Endothelial cell of umbilical vein (primary cell): ENCODE data around the gene TMEM150C. TPM values are rescaled to one million over a fixed set of nuclear protein-coding genes. Genes with fewer than 3 reads are reported as not detected.

ENCODE experiments used
- BruUV-seq: library from RNA; stranded (reverse); fragments of 400-500 nt; replicated peaks from 2 replicates; lab custom pipeline; 2021; lab: Mats Ljungman, UMichigan
- CTCF ChIA-PET: fragments of 300-600, 350-600 bp; sonication (Branson Sonifier 250); formaldehyde crosslinking; loops from one replicate; lab custom pipeline; 2021; ENCODE audit warnings: antibody characterized with exemption, inconsistent platforms; lab: Charles Lee
- POLR2A ChIA-PET: fragments of 300-600, 350-600 bp; sonication (Branson Sonifier 250); formaldehyde crosslinking; loops from one replicate; lab custom pipeline; 2021; ENCODE audit warnings: antibody characterized with exemption, inconsistent platforms; lab: Charles Lee
- DNase-seq: peaks from one replicate; pipeline ENCODE4 v3.0.0-alpha.2; 2011; ENCODE audit warnings: low read depth, low spot score
- FAIRE-seq: peaks from 2 replicates; lab custom pipeline; 2011; peaks lifted over from hg19 to GRCh38; lab: Jason Lieb, UNC
- H2AFZ ChIP-seq: 2 replicates; pipeline ENCODE4 v1.6.0; 2012; ENCODE audit warnings: low read depth, low read length, control low read depth, inconsistent platforms
- H3K27ac ChIP-seq: 2 replicates; pipeline ENCODE4 v1.5.1; 2011; ENCODE audit warnings: low read depth, mild to moderate bottlenecking, control low read depth, low read length, moderate library complexity; ENCODE audit not compliant: insufficient read depth
- H3K27me3 ChIP-seq, 2 experiments: 2 replicates each; pipeline versions ENCODE4 v1.6.0 to v1.6.1; 2011; ENCODE audit warnings: low read length in 2 of 2, mixed read lengths in 1 of 2; ENCODE audit not compliant: control insufficient read depth in 2 of 2, insufficient read depth in 2 of 2
- H3K36me3 ChIP-seq, 2 experiments: 2 replicates in 1 of 2; 3 replicates in 1 of 2; pipeline ENCODE4 v1.5.1; 2011; ENCODE audit warnings: low read length in 2 of 2, mild to moderate bottlenecking in 1 of 2, moderate library complexity in 1 of 2; ENCODE audit not compliant: control insufficient read depth in 2 of 2, insufficient read depth in 2 of 2; ENCODE audit errors: extremely low read depth in 1 of 2
- H3K4me1 ChIP-seq: 3 replicates; pipeline ENCODE4 v1.5.1; 2011; ENCODE audit warnings: mild to moderate bottlenecking, low read length; ENCODE audit not compliant: control insufficient read depth, insufficient read depth; ENCODE audit errors: extremely low read depth
- H3K4me2 ChIP-seq: 2 replicates; pipeline ENCODE4 v1.6.1; 2011; ENCODE audit warnings: low read length, control low read depth, mixed read lengths; ENCODE audit not compliant: insufficient read depth
- H3K4me3 ChIP-seq, 3 experiments: fragments of 200-600 bp in 1 of 3; sonication (generic), shearing (Covaris generic) in 1 of 3; replicated peaks in 1 of 3; 2 replicates each; pipeline ENCODE4 v1.5.1; 2011 to 2016; ENCODE audit warnings: control low read depth in 3 of 3, low read length in 3 of 3, mild to moderate bottlenecking in 2 of 3, inconsistent platforms in 1 of 3, low read depth in 1 of 3, moderate library complexity in 1 of 3; ENCODE audit not compliant: insufficient read depth in 1 of 3
- H3K79me2 ChIP-seq: 2 replicates; pipeline ENCODE4 v1.6.0; 2012; ENCODE audit warnings: low read length, inconsistent platforms; ENCODE audit not compliant: control insufficient read depth, insufficient read depth
- H3K9ac ChIP-seq: replicated peaks from 2 replicates; pipeline ENCODE3; 2011; ENCODE audit warnings: low read length, control low read depth; ENCODE audit not compliant: insufficient read depth; ENCODE audit errors: extremely low read depth
- H3K9me1 ChIP-seq: replicated peaks from 3 replicates; pipeline ENCODE4 v1.6.0; 2011; ENCODE audit warnings: mild to moderate bottlenecking, low read length; ENCODE audit not compliant: control insufficient read depth, insufficient read depth; ENCODE audit errors: extremely low read depth
- H3K9me3 ChIP-seq: replicated peaks from 2 replicates; pipeline ENCODE4 v1.5.1; 2012; ENCODE audit warnings: low read length, inconsistent platforms; ENCODE audit not compliant: control insufficient read depth, insufficient read depth
- H4K20me1 ChIP-seq: replicated peaks from 2 replicates; pipeline ENCODE3; 2011; ENCODE audit warnings: mild to moderate bottlenecking, low read length; ENCODE audit not compliant: control insufficient read depth, insufficient read depth; ENCODE audit errors: extremely low read depth
- EZH2 ChIP-seq: IDR thresholded peaks from 2 replicates; pipeline ENCODE4 v1.6.1; 2012; ENCODE audit warnings: borderline replicate concordance, low read depth, mild to moderate bottlenecking, moderate library complexity, low read length, inconsistent platforms; ENCODE audit not compliant: severe bottlenecking
- FOS ChIP-seq: IDR thresholded peaks from 2 replicates; pipeline ENCODE4 v1.6.1; 2011; ENCODE audit warnings: mild to moderate bottlenecking, low read length, moderate library complexity, borderline replicate concordance; ENCODE audit not compliant: insufficient read depth
- GATA2 ChIP-seq: IDR thresholded peaks from 2 replicates; pipeline ENCODE4 v1.7.0; 2011; ENCODE audit warnings: low read depth, mild to moderate bottlenecking, moderate library complexity, mixed read lengths, low read length; ENCODE audit not compliant: insufficient read length, insufficient read depth
- JUN ChIP-seq: IDR thresholded peaks from 2 replicates; pipeline ENCODE4 v1.6.1; 2011; ENCODE audit warnings: borderline replicate concordance, low read depth; ENCODE audit not compliant: insufficient read length, insufficient read depth
- MYC ChIP-seq: IDR thresholded peaks from one replicate; pipeline ENCODE4 v1.6.1; 2011; ENCODE audit warnings: mild to moderate bottlenecking, low read depth, low read length
- POLR2A ChIP-seq: IDR thresholded peaks from 2 replicates; pipeline ENCODE4 v1.6.1; 2012; ENCODE audit warnings: low read depth, mild to moderate bottlenecking, control low read depth, low read length
- POLR2AphosphoS5 ChIP-seq: IDR thresholded peaks from 2 replicates; pipeline ENCODE4 v1.6.1; 2012; ENCODE audit warnings: low read depth, mild to moderate bottlenecking, control low read depth, low read length, moderate library complexity; ENCODE audit not compliant: insufficient read depth
- dilution Hi-C: fragments of 300-500 bp; cut with MboI; formaldehyde crosslinking; loops from one replicate; pipeline ENCODE4 v1.15.0; 2019; ENCODE audit warnings: low sequenced_read_pairs; ENCODE audit not compliant: extremely low pct_ligation_motif_present
- intact Hi-C: fragments of 100-400 bp; cut with micrococcal nuclease; formaldehyde crosslinking; loops from one replicate; pipeline ENCODE4 v1.10.0; 2022
- polyA plus RNA-seq, 4 experiments: library from polyadenylated mRNA; depleted of rRNA in 3 of 4; stranded (reverse) in 3 of 4; unstranded in 1 of 4; fragments of >200 nt; gene quantifications; 2 replicates each; pipeline versions ENCODE4 v1.2.1 to v1.2.3, GENCODE V29; 2011 to 2012; ENCODE audit warnings: missing spikeins in 1 of 4
- total RNA-seq: library from RNA; stranded (reverse); gene quantifications from 2 replicates; pipeline ENCODE4 v1.2.3, GENCODE V29; 2021
- TF ChIP-seq, protein P1 (sequence below), 2 donors: IDR thresholded peaks; 1 replicate in 1 of 2; 2 replicates in 1 of 2; pipeline ENCODE4 v1.5.1; 2011; ENCODE audit warnings: low read length in 2 of 2, mild to moderate bottlenecking in 2 of 2, moderate library complexity in 2 of 2, control low read depth in 1 of 2, inconsistent platforms in 1 of 2, low read depth in 1 of 2; ENCODE audit not compliant: insufficient read depth in 1 of 2; ENCODE audit errors: extremely low read depth in 1 of 2
- TF ChIP-seq, protein P2 (sequence below): IDR thresholded peaks from 2 replicates; pipeline ENCODE4 v1.6.1; 2011; ENCODE audit not compliant: insufficient read depth, insufficient read length

The TMEM150C gene
- total and polyA plus RNA-seq, 2 donors (not counting 3 experiments of a cell fraction or from before 2014, with no cell fraction given) = 4.1 to 6.6 TPM

GRCh38 chr4:82578935-82579334 is 17.1 kb upstream of the TMEM150C start:
- no peak overlapping the region for H3K4me2 ChIP-seq
- H4K20me1 ChIP-seq = no peaks in the 10 kb centered on the region
- FAIRE-seq = no peak
- no peaks in the 10 kb centered on the region for H3K9me1 ChIP-seq
- BruUV-seq = no TSS peak
- POLR2A ChIA-PET = no interaction called here
- CTCF ChIA-PET = interaction anchor here (0.6 to 3.0 kb wide), 10 partner anchors 9 to 218 kb away, joined by 3 to 10 read pairs (median 4); no protein-coding TSS in a partner anchor
- intact Hi-C loops = no loop called here
- no peaks in the 10 kb centered on the region for H3K36me3 ChIP-seq
- dilution Hi-C loops = no loop called here
- no peak overlapping the region for H3K4me3 ChIP-seq
- H3K9me3 ChIP-seq = no peaks in the 10 kb centered on the region
- H2AFZ ChIP-seq = no peak overlapping the region
- peak; percentile 14 for DNase-seq
- no peaks in the 10 kb centered on the region for H3K4me1 ChIP-seq
- H3K79me2 ChIP-seq = no peaks in the 10 kb centered on the region
- TF ChIP-seq, protein P1, sequence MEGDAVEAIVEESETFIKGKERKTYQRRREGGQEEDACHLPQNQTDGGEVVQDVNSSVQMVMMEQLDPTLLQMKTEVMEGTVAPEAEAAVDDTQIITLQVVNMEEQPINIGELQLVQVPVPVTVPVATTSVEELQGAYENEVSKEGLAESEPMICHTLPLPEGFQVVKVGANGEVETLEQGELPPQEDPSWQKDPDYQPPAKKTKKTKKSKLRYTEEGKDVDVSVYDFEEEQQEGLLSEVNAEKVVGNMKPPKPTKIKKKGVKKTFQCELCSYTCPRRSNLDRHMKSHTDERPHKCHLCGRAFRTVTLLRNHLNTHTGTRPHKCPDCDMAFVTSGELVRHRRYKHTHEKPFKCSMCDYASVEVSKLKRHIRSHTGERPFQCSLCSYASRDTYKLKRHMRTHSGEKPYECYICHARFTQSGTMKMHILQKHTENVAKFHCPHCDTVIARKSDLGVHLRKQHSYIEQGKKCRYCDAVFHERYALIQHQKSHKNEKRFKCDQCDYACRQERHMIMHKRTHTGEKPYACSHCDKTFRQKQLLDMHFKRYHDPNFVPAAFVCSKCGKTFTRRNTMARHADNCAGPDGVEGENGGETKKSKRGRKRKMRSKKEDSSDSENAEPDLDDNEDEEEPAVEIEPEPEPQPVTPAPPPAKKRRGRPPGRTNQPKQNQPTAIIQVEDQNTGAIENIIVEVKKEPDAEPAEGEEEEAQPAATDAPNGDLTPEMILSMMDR (IDR thresholded peaks at IDR 0.05; ENCODE audit: extremely low read depth in 1 of 2, insufficient read depth in 1 of 2, low read depth in 1 of 2, low read length in 2 of 2) = peak; percentile 9 to 36
- no peak for TF ChIP-seq MYC
- TF ChIP-seq, protein P2, sequence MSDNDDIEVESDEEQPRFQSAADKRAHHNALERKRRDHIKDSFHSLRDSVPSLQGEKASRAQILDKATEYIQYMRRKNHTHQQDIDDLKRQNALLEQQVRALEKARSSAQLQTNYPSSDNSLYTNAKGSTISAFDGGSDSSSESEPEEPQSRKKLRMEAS = no peak
- TF ChIP-seq JUN = no peak
- peaks cover 0 to 1% of the 10 kb centered on the region in 2 experiments for H3K27me3 ChIP-seq
- no peak overlapping the region for H3K27ac ChIP-seq
- no peak overlapping the region for H3K9ac ChIP-seq

- Histone ChIP-seq H3K27ac (no peak overlapping the region), H3K4me2 (no peak overlapping the region), H3K27me3 (no peaks in the 10 kb centered on the region), H3K4me3 (no peak overlapping the region), H3K79me2 (no peaks in the 10 kb centered on the region), H3K9me1 (no peaks in the 10 kb centered on the region), H3K9me3 (no peaks in the 10 kb centered on the region), H3K4me1 (no peaks in the 10 kb centered on the region), H2AFZ (no peak overlapping the region), H4K20me1 (no peaks in the 10 kb centered on the region), H3K9ac (no peak overlapping the region), H3K36me3 (no peaks in the 10 kb centered on the region)
- DNase-seq (no peak), FAIRE-seq (peak; percentile 24)
- intact Hi-C loops = no loop called here
- ChIA-PET CTCF (interaction anchor here (3.0 kb wide), 1 partner anchor 162 kb away, joined by 10 read pairs; no protein-coding TSS in a partner anchor), POLR2A (no interaction called here)
- dilution Hi-C loops = no loop called here
- TF ChIP-seq EZH2 (no peak), POLR2A (no peak), FOS (no peak), MYC (no peak), POLR2AphosphoS5 (no peak), JUN (no peak), GATA2 (no peak)
- TF ChIP-seq, protein P1 (IDR thresholded peaks at IDR 0.05; ENCODE audit: extremely low read depth in 1 of 2, insufficient read depth in 1 of 2, low read depth in 1 of 2, low read length in 2 of 2) = no peak
- TF ChIP-seq, protein P2 = no peak
- no TSS peak for BruUV-seq
Measured at GRCh38 chr4:82577451-82577850, 15.7 kb upstream of the TMEM150C start.
